GM06990 (cell line): ENCODE measurements around the gene GATAD2A.

Source experiments
- DNase-seq: peaks from one replicate; pipeline ENCODE4 v3.0.0-alpha.2; 2011; ENCODE audit not compliant: insufficient read length; ENCODE audit errors: extremely low read depth
- H3K27me3 ChIP-seq: replicated peaks from 2 replicates; pipeline ENCODE4 v1.6.0; 2011; ENCODE audit warnings: low read length; ENCODE audit not compliant: control insufficient read depth, insufficient read depth
- H3K36me3 ChIP-seq: 2 replicates; pipeline ENCODE4 v1.5.1; 2011; ENCODE audit warnings: low read length; ENCODE audit not compliant: control insufficient read depth, insufficient read depth
- H3K4me3 ChIP-seq: replicated peaks from 2 replicates; pipeline ENCODE4 v1.5.1; 2011; ENCODE audit warnings: low read depth, mild to moderate bottlenecking, control low read depth, low read length
- CTCF ChIP-seq: IDR thresholded peaks from 2 replicates; pipeline ENCODE4 v1.5.1; 2011; ENCODE audit warnings: low read length, control low read depth, mild to moderate bottlenecking, inconsistent platforms; ENCODE audit not compliant: insufficient read depth, poor library complexity, severe bottlenecking

The GATAD2A gene

GRCh38 chr19:19507354-19507753, 101.9 kb downstream of the GATAD2A start:
- no peak for TF ChIP-seq CTCF

GRCh38 chr19:19508217-19508616, 102.7 kb downstream of the GATAD2A start:
- Histone ChIP-seq H3K36me3 (peaks cover 23% of the 10 kb centered on the region), H3K4me3 (no peak overlapping the region), H3K27me3 (no peaks in the 10 kb centered on the region)
- TF ChIP-seq CTCF, result no peak
- DNase-seq, result no peak

More at GRCh38 chr19:19507354-19507753, 101.9 kb downstream of the GATAD2A start:
- no peaks in the 10 kb centered on the region for H3K27me3 ChIP-seq
- H3K36me3 ChIP-seq, result peaks cover 26% of the 10 kb centered on the region
- H3K4me3 ChIP-seq, result no peak overlapping the region
- no peak for DNase-seq

DNA sequence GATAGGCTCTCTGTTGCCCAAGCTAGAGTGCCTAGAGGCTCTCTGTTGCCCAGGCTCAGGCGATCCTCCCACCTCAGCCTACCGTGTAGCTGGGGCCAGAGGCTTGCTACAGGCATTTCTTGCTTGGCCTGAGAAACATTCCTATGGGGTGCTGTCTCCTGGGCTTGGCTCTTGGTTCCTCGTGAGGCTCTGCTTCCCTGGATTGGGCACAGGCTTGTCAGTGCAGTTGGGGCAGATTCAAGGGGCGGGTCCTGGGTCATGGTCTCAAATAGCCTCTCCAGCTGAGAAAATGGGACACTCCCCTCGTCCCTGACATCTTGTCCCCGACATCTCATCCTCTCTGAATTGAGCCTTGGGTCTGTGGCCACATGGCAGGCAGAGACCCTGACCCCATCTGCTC, 105.0 kb downstream of the GATAD2A start:
- no peak overlapping the region for H3K4me3 ChIP-seq
- peak; percentile 18 for DNase-seq
- peaks cover 10% of the 10 kb centered on the region for H3K36me3 ChIP-seq
- no peak for TF ChIP-seq CTCF
- no peaks in the 10 kb centered on the region for H3K27me3 ChIP-seq

- no peaks in the 10 kb centered on the region for H3K27me3 ChIP-seq
- no peak for TF ChIP-seq CTCF
- no peaks in the 10 kb centered on the region for H3K36me3 ChIP-seq
- DNase-seq, result no peak
- H3K4me3 ChIP-seq, result no peak overlapping the region
Measured at GRCh38 chr19:19513682-19514081, 108.2 kb downstream of the GATAD2A start.

- DNase-seq, result no peak
- H3K4me3 ChIP-seq, result no peak overlapping the region
- peaks cover 3% of the 10 kb centered on the region for H3K36me3 ChIP-seq
Measured at GRCh38 chr19:19514215-19514657, 108.8 kb downstream of the GATAD2A start.

More at GRCh38 chr19:19514215-19514657, 108.8 kb downstream of the GATAD2A start:
- no peaks in the 10 kb centered on the region for H3K27me3 ChIP-seq
- TF ChIP-seq CTCF, result no peak
